ENCODE data around the gene SNCAIP.

The SNCAIP gene

GRCh38 chr5:122413722-122414121 is 101.7 kb downstream of the SNCAIP start:
- no peak for ATAC-seq (ENCODE audit: low read depth)

DNA sequence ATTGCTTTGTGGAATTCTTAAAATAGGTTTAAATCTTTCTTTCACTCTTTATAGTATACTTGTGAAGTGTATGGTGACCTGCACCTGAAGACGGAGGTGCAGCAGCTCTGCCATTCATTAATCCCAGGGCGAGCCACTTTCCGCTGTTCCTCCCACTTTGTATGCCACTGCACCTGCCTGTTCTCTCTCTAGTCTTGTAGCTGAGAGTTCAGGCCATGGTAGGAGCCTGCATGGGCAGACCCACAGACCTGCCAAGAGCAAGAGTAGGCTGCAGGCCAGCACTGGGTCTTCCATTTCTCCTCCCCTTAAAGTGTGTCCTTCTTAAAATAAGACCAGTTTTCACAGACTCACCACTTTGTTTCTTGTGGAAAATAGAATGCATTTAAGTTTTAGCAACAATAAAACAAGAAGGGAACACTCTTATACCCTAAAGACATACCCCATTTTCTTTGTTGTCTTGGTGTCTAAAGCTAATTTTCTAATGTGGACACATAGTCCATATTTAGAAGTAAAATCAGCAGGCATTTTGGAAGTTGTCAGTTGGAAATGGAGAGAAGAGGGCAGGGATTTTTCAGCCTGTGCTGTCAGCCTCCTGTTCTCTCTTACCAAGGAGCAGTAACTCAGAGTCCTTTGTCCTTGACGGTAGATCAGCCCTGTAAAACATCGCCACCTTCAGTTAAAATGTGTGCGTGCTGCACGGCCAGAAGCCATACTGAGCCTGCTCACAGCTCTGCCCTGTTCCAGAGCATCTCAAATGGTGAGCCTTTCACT is 103.2 kb downstream of the SNCAIP start:
- ATAC-seq (ENCODE audit: low read depth), result peak; percentile 95
- no peak overlapping the region for H3K4me3 ChIP-seq (ENCODE audit: severe bottlenecking)
- H3K4me1 ChIP-seq (ENCODE audit: insufficient read depth, poor library complexity, severe bottlenecking), result no peaks in the 10 kb centered on the region
- peaks cover 4% of the 10 kb centered on the region for H3K27me3 ChIP-seq (ENCODE audit: insufficient read depth, poor library complexity, severe bottlenecking)
- DNase-seq (ENCODE audit: low spot score), result no peak
- no peaks in the 10 kb centered on the region for H3K9me3 ChIP-seq (ENCODE audit: severe bottlenecking)
- TF ChIP-seq CTCF (IDR thresholded peaks at IDR 0.05; ENCODE audit: poor library complexity, severe bottlenecking), result peak; percentile 76
- no peaks in the 10 kb centered on the region for H3K36me3 ChIP-seq (ENCODE audit: low read depth)
- H3K27ac ChIP-seq (ENCODE audit: poor library complexity, severe bottlenecking), result no peak overlapping the region

More at GRCh38 chr5:122413722-122414121, 101.7 kb downstream of the SNCAIP start:
- Histone ChIP-seq H3K9me3 (ENCODE audit: severe bottlenecking) (no peaks in the 10 kb centered on the region), H3K4me1 (ENCODE audit: insufficient read depth, poor library complexity, severe bottlenecking) (no peaks in the 10 kb centered on the region), H3K27ac (ENCODE audit: poor library complexity, severe bottlenecking) (no peak overlapping the region), H3K27me3 (ENCODE audit: insufficient read depth, poor library complexity, severe bottlenecking) (peaks cover 4% of the 10 kb centered on the region), H3K36me3 (ENCODE audit: low read depth) (no peaks in the 10 kb centered on the region), H3K4me3 (ENCODE audit: severe bottlenecking) (no peak overlapping the region)
- TF ChIP-seq CTCF (IDR thresholded peaks at IDR 0.05; ENCODE audit: poor library complexity, severe bottlenecking), result no peak
- DNase-seq (ENCODE audit: low spot score), result no peak

DNA sequence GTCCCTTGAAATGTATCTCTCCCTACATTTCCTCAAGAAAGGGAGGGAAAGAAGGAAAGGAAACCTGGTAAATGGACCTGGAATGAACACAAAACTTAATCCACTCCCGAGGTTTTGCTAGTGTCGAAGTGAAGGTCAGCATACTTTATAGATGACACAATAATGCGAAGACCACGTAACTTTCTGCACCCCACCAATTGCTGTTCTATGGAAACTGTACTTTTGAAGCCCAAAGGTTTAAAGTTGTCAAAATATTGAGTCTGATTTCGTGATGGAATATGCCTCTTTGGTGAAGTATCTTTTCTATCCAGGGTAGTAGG is 103.7 kb downstream of the SNCAIP start:
- Histone ChIP-seq H3K27ac (ENCODE audit: poor library complexity, severe bottlenecking) (no peak overlapping the region), H3K4me1 (ENCODE audit: insufficient read depth, poor library complexity, severe bottlenecking) (no peaks in the 10 kb centered on the region), H3K9me3 (ENCODE audit: severe bottlenecking) (no peaks in the 10 kb centered on the region), H3K27me3 (ENCODE audit: insufficient read depth, poor library complexity, severe bottlenecking) (peaks cover 4% of the 10 kb centered on the region), H3K4me3 (ENCODE audit: severe bottlenecking) (no peak overlapping the region), H3K36me3 (ENCODE audit: low read depth) (no peaks in the 10 kb centered on the region)
- no peak for ATAC-seq (ENCODE audit: low read depth)
- peak; percentile 48 for TF ChIP-seq CTCF (IDR thresholded peaks at IDR 0.05; ENCODE audit: poor library complexity, severe bottlenecking)
- no peak for DNase-seq (ENCODE audit: low spot score)

DNA sequence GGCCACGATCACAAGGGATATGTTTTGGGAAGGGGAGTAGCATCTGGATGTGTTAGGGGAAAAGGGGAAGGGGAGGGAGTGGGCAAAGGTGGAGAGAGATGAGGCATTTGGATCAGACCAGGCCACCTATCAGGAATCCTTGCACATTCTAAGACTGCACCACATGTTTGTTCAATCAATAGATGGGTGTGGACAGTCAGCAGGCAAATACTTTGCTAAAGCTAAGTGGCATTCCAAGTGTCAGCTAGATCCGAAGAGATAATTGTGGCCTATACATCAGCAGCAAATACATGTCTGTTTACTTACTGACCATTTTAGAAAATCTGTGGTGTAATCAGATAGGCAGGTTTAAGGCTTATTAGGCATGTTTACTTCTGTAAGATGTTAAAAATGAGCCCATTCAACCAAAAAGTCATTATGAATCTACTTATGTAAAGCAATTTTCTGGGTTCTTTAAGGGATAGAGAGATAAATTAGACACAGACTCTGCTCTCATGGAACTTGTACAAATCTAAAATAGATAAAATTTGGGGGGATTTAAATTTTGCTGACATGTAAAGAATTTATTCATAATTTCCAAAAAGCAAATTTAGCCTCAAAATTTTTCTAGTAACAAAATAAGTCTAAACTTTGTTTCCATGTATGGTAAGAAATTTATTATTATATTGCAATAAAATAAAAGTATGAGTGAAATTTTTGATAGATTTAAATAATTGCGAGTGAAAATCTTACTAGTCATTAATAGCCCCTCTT is 107.3 kb downstream of the SNCAIP start:
- Histone ChIP-seq H3K4me1 (ENCODE audit: insufficient read depth, poor library complexity, severe bottlenecking) (no peaks in the 10 kb centered on the region), H3K4me3 (ENCODE audit: severe bottlenecking) (no peak overlapping the region), H3K9me3 (ENCODE audit: severe bottlenecking) (no peaks in the 10 kb centered on the region), H3K36me3 (ENCODE audit: low read depth) (no peaks in the 10 kb centered on the region), H3K27ac (ENCODE audit: poor library complexity, severe bottlenecking) (no peak overlapping the region), H3K27me3 (ENCODE audit: insufficient read depth, poor library complexity, severe bottlenecking) (peaks cover 4% of the 10 kb centered on the region)
- DNase-seq (ENCODE audit: low spot score), result no peak
- TF ChIP-seq CTCF (IDR thresholded peaks at IDR 0.05; ENCODE audit: poor library complexity, severe bottlenecking), result no peak
- no peak for ATAC-seq (ENCODE audit: low read depth)

- H3K27me3 ChIP-seq (ENCODE audit: insufficient read depth, poor library complexity, severe bottlenecking), result peaks cover 4% of the 10 kb centered on the region
- no peak for TF ChIP-seq CTCF (IDR thresholded peaks at IDR 0.05; ENCODE audit: poor library complexity, severe bottlenecking)
- DNase-seq (ENCODE audit: low spot score) (no peak), ATAC-seq (ENCODE audit: low read depth) (no peak)
- H3K4me1 ChIP-seq (ENCODE audit: insufficient read depth, poor library complexity, severe bottlenecking), result no peaks in the 10 kb centered on the region
- no peak overlapping the region for H3K27ac ChIP-seq (ENCODE audit: poor library complexity, severe bottlenecking)
- no peak overlapping the region for H3K4me3 ChIP-seq (ENCODE audit: severe bottlenecking)
- no peaks in the 10 kb centered on the region for H3K36me3 ChIP-seq (ENCODE audit: low read depth)
- H3K9me3 ChIP-seq (ENCODE audit: severe bottlenecking), result no peaks in the 10 kb centered on the region
Observed at GRCh38 chr5:122420091-122420490, 108.1 kb downstream of the SNCAIP start.

Measured in RWPE2 (cell line).